ENCODE measurements around the gene KCNC1.

KCNC1 gene

DNA sequence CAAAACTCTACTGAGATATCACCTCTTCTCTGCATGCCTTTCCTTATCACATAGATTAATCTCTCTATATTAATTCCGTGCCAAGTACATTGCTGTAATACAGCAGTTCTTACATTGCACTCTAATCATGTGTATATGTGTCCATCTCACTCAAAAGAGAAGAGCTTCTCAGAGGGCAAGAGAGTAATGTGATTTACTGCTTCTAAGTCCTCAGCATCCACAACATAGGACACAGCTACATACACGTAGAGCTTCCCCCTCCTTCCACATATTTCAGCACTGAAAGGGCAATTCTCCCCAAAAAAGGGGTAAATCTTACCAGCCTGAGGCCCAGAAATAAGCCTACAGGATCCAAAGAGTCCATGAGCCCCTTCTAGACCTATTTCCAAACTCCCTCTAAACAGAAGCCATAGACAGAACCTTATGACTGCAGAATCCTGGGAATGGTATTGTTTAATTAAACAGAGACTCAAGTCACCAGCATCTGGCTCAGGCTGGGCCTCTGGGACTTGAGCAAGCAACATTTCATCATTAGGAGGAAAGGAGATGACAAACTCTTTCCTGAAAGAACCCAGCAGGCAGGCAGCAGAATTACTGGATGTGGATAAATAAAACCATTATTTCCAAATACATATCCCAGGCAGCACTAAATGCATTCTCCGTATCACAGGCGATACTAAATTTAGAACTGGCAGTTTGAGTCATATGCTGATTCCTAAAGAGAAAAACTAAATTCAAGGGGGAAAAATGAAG is 87.2 kb downstream of the KCNC1 start:
- Histone ChIP-seq H3K9me3 (ENCODE audit: insufficient read depth, low read length) (no peaks in the 10 kb centered on the region), H3K27me3 (ENCODE audit: low read depth, low read length) (no peaks in the 10 kb centered on the region), H3K27ac (ENCODE audit: low read length) (no peak overlapping the region), H3K79me2 (ENCODE audit: low read length) (no peaks in the 10 kb centered on the region), H3K4me3 (ENCODE audit: low read length) (no peak overlapping the region), H3K4me1 (ENCODE audit: low read length) (peaks cover 5% of the 10 kb centered on the region; the same call in 1 of the 2 replicates), H4K20me1 (ENCODE audit: insufficient read depth, low read length) (no peaks in the 10 kb centered on the region), H2AFZ (ENCODE audit: low read depth, low read length) (no peak overlapping the region), H3K9ac (ENCODE audit: low read length) (no peak overlapping the region), H3K36me3 (replicated peaks; ENCODE audit: low read depth, low read length) (no peaks in the 10 kb centered on the region), H3K4me2 (ENCODE audit: low read length) (no peak overlapping the region)
- no peak for TF ChIP-seq EZH2phosphoT487 (IDR thresholded peaks at IDR 0.05; ENCODE audit: low read depth)
- TF ChIP-seq CTCF (IDR thresholded peaks at IDR 0.05; ENCODE audit: low read depth, low read length), result no peak

GRCh38 chr11:17822401-17822781 is 87.8 kb downstream of the KCNC1 start:
- H3K4me1 ChIP-seq (ENCODE audit: low read length), result peaks cover 5% of the 10 kb centered on the region; the same call in 1 of the 2 replicates
- H3K4me3 ChIP-seq (ENCODE audit: low read length), result no peak overlapping the region
- H3K79me2 ChIP-seq (ENCODE audit: low read length), result no peaks in the 10 kb centered on the region
- no peaks in the 10 kb centered on the region for H3K36me3 ChIP-seq (replicated peaks; ENCODE audit: low read depth, low read length)
- TF ChIP-seq CTCF (IDR thresholded peaks at IDR 0.05; ENCODE audit: low read depth, low read length) (no peak), EZH2phosphoT487 (IDR thresholded peaks at IDR 0.05; ENCODE audit: low read depth) (no peak)
- no peak overlapping the region for H3K4me2 ChIP-seq (ENCODE audit: low read length)
- no peak overlapping the region for H3K9ac ChIP-seq (ENCODE audit: low read length)
- no peaks in the 10 kb centered on the region for H3K27me3 ChIP-seq (ENCODE audit: low read depth, low read length)
- H3K27ac ChIP-seq (ENCODE audit: low read length), result no peak overlapping the region
- no peaks in the 10 kb centered on the region for H4K20me1 ChIP-seq (ENCODE audit: insufficient read depth, low read length)
- H3K9me3 ChIP-seq (ENCODE audit: insufficient read depth, low read length), result no peaks in the 10 kb centered on the region
- no peak overlapping the region for H2AFZ ChIP-seq (ENCODE audit: low read depth, low read length)

- no peak overlapping the region for H3K4me2 ChIP-seq (ENCODE audit: low read length)
- H3K79me2 ChIP-seq (ENCODE audit: low read length), result no peaks in the 10 kb centered on the region
- no peak for TF ChIP-seq EZH2phosphoT487 (IDR thresholded peaks at IDR 0.05; ENCODE audit: low read depth)
- TF ChIP-seq CTCF (IDR thresholded peaks at IDR 0.05; ENCODE audit: low read depth, low read length), result peak; percentile 37
- no peak overlapping the region for H3K27ac ChIP-seq (ENCODE audit: low read length)
- peaks cover 5% of the 10 kb centered on the region; the same call in 1 of the 2 replicates for H3K4me1 ChIP-seq (ENCODE audit: low read length)
- H3K27me3 ChIP-seq (ENCODE audit: low read depth, low read length), result no peaks in the 10 kb centered on the region
- no peaks in the 10 kb centered on the region for H4K20me1 ChIP-seq (ENCODE audit: insufficient read depth, low read length)
- H3K9me3 ChIP-seq (ENCODE audit: insufficient read depth, low read length), result no peaks in the 10 kb centered on the region
- no peak overlapping the region for H3K9ac ChIP-seq (ENCODE audit: low read length)
- no peak overlapping the region for H2AFZ ChIP-seq (ENCODE audit: low read depth, low read length)
- H3K36me3 ChIP-seq (replicated peaks; ENCODE audit: low read depth, low read length), result no peaks in the 10 kb centered on the region
- H3K4me3 ChIP-seq (ENCODE audit: low read length), result no peak overlapping the region
These were observed 92.4 kb downstream of the KCNC1 start for GRCh38 chr11:17827006-17827405.

- no peaks in the 10 kb centered on the region for H3K36me3 ChIP-seq (replicated peaks; ENCODE audit: low read depth, low read length)
- no peak overlapping the region for H3K4me2 ChIP-seq (ENCODE audit: low read length)
- no peaks in the 10 kb centered on the region for H4K20me1 ChIP-seq (ENCODE audit: insufficient read depth, low read length)
- no peaks in the 10 kb centered on the region for H3K27me3 ChIP-seq (ENCODE audit: low read depth, low read length)
- H3K9ac ChIP-seq (ENCODE audit: low read length), result no peak overlapping the region
- H2AFZ ChIP-seq (ENCODE audit: low read depth, low read length), result no peak overlapping the region
- H3K27ac ChIP-seq (ENCODE audit: low read length), result no peak overlapping the region
- TF ChIP-seq EZH2phosphoT487 (IDR thresholded peaks at IDR 0.05; ENCODE audit: low read depth), result no peak
- TF ChIP-seq CTCF (IDR thresholded peaks at IDR 0.05; ENCODE audit: low read depth, low read length), result no peak
- no peaks in the 10 kb centered on the region for H3K79me2 ChIP-seq (ENCODE audit: low read length)
- H3K4me1 ChIP-seq (ENCODE audit: low read length), result no peaks in the 10 kb centered on the region
- H3K4me3 ChIP-seq (ENCODE audit: low read length), result no peak overlapping the region
- no peaks in the 10 kb centered on the region for H3K9me3 ChIP-seq (ENCODE audit: insufficient read depth, low read length)
These were observed 93.8 kb downstream of the KCNC1 start for GRCh38 chr11:17828311-17828751.
